ENCODE measurements around the gene CPNE1. TPM values are rescaled to one million over a fixed set of nuclear protein-coding genes. Genes with fewer than 3 reads are reported as not detected.
A peak's percentile ranks its signal among the peaks of the same experiment; 100 is the strongest.

Gene CPNE1
- total RNA-seq, 1 experiment from 2014 or later = 155 TPM

- H3K9me3 ChIP-seq (ENCODE audit: control insufficient read depth, low read depth, low read length) = no peaks in the 10 kb centered on the region
- no peaks in the 10 kb centered on the region for H3K27me3 ChIP-seq (ENCODE audit: insufficient read depth, low read length)
- H2BK5ac ChIP-seq (ENCODE audit: insufficient read length, low read length) = no peak within 1 kb of the TSS
- no peak within 1 kb of the TSS for H3K4ac ChIP-seq (ENCODE audit: low read depth, low read length)
- no peak within 1 kb of the TSS for H4K91ac ChIP-seq (ENCODE audit: insufficient read length, low read depth, low read length)
- H3K79me2 ChIP-seq (ENCODE audit: insufficient read depth, low read length) = no peaks in the 10 kb centered on the region
- Mint-ChIP-seq H3K9me3 (no peaks in the 10 kb centered on the region), H3K27ac (peak within 1 kb of the TSS; percentile 86 to 99 (median 97)), H3K4me1 (peaks cover 17 to 18% of the 10 kb centered on the region in 2 experiments), H3K4me3 (peak within 1 kb of the TSS; percentile 93 to 97), H3K27me3 (ENCODE audit: low read depth) (peaks cover 2% of the 10 kb centered on the region; the same call in 1 of the 2 replicates), H3K36me3 (ENCODE audit: insufficient read depth in 1 of 3, low read depth in 3 of 3) (peaks cover 10 to 45% (median 30%) of the 10 kb centered on the region in 3 experiments; a peak in 5 of 7 replicates)
- no peak within 1 kb of the TSS for H4K5ac ChIP-seq (ENCODE audit: insufficient read length, low read depth, low read length)
- no peak within 1 kb of the TSS for H2BK20ac ChIP-seq (ENCODE audit: low read depth, low read length, poor library complexity, severe bottlenecking)
- H3T11ph ChIP-seq (ENCODE audit: low read length) = no peak within 1 kb of the TSS
- peaks cover 8% of the 10 kb centered on the region for H3K23me2 ChIP-seq (ENCODE audit: insufficient read length, low read depth, low read length, poor library complexity, severe bottlenecking)
- no peak within 1 kb of the TSS; the same call in 1 of the 2 replicates for H2BK15ac ChIP-seq (ENCODE audit: low read depth, low read length)
- peak within 1 kb of the TSS; percentile 77 for H3K18ac ChIP-seq (ENCODE audit: insufficient read length, low read depth, low read length)
- no CpG with 5 or more reads among the region's 81 CpGs for WGBS (ENCODE audit: extremely low coverage, insufficient read length, low lambda C conversion rate)
- no peaks in the 10 kb centered on the region for H3K4me1 ChIP-seq (ENCODE audit: insufficient read depth, low read length)
- no peak within 1 kb of the TSS for H3K56ac ChIP-seq (ENCODE audit: insufficient read length, low read depth, low read length)
- H2AFZ ChIP-seq (ENCODE audit: low read length) = no peak within 1 kb of the TSS
- peak; percentile 88 for DNase-seq
- H3K4me2 ChIP-seq (ENCODE audit: insufficient read depth, insufficient read length, low read length) = peak within 1 kb of the TSS; percentile 94
- H2AK5ac ChIP-seq (ENCODE audit: insufficient read length, low read length) = no peak within 1 kb of the TSS
- H3K14ac ChIP-seq (ENCODE audit: insufficient read depth, low read length) = peak within 1 kb of the TSS; percentile 97
- no peaks in the 10 kb centered on the region for H4K20me1 ChIP-seq (ENCODE audit: control insufficient read depth, insufficient read depth, insufficient read length)
- peak; percentile 35; the same call in 2 of the 3 replicates for TF ChIP-seq CTCF (conservative IDR thresholded peaks at IDR 0.05)
- no peak within 1 kb of the TSS for H2BK120ac ChIP-seq (ENCODE audit: low read depth, low read length, poor library complexity, severe bottlenecking)
- peak within 1 kb of the TSS; percentile 87 for H3K9ac ChIP-seq (ENCODE audit: extremely low read depth, insufficient read length, low read length)
- no peak within 1 kb of the TSS for H4K8ac ChIP-seq (replicated peaks; ENCODE audit: insufficient read length, low read depth, low read length)
- no peak within 1 kb of the TSS for H3K27ac ChIP-seq (ENCODE audit: insufficient read length, low read depth, low read length)
- H2BK12ac ChIP-seq (ENCODE audit: insufficient read length, low read depth, low read length) = peak within 1 kb of the TSS; percentile 46
- H3K79me1 ChIP-seq (ENCODE audit: insufficient read depth, low read depth, low read length, poor library complexity, severe bottlenecking) = no peaks in the 10 kb centered on the region
- H3K23ac ChIP-seq (ENCODE audit: insufficient read length, low read depth, low read length) = no peak within 1 kb of the TSS
Observed at GRCh38 chr20:35699127-35699956, 34.6 kb upstream of the CPNE1 start, which contains the start of the genes NFS1 and ROMO1. NFS1 (minus strand) TSS chr20:35699352; CDS start chr20:35699288, 64 bp downstream. ROMO1 (plus strand) TSS chr20:35699405; CDS start chr20:35699633, 228 bp downstream.

Data from H9 (cell line).